ENCODE results near the gene SBNO1.

- TF ChIP-seq CTCF (IDR thresholded peaks at IDR 0.05): no peak
- TF ChIP-seq POLR2A (IDR thresholded peaks at IDR 0.05): no peak
Observed at GRCh38 chr12:123250471-123251383, 113.9 kb downstream of the SBNO1 start.

Measured in right lobe of liver (tissue), 4 donors.